ENCODE results near the gene WDFY1.
"Not testable (repeated sequence)": the region's sequence is repeated elsewhere in the genome, so short reads cannot be mapped to it uniquely, and the experiment has no call there.

The WDFY1 gene

GRCh38 chr2:223944166-223944702 lies 901 bp downstream of the WDFY1 start:
- WGBS, 2 experiments = 0 to 1% methylated on average over 46 of the region's 46 CpGs
- Histone ChIP-seq H3K4me1 (ENCODE audit: control insufficient read depth, insufficient read depth, low read length) (peaks cover 14% of the 10 kb centered on the region), H3K27ac (ENCODE audit: insufficient read depth, low read depth, low read length, poor library complexity, severe bottlenecking) (no peak overlapping the region), H3K9me3 (ENCODE audit: control insufficient read depth, low read length) (no peaks in the 10 kb centered on the region), H3K27me3 (ENCODE audit: control insufficient read depth, insufficient read depth, low read length, poor library complexity, severe bottlenecking) (no peaks in the 10 kb centered on the region), H3K36me3 (ENCODE audit: control insufficient read depth, insufficient read depth, low read length) (no peaks in the 10 kb centered on the region), H3K4me3 (ENCODE audit: insufficient read depth, low read depth, low read length) (peak overlapping the region; percentile 53)

- no peaks in the 10 kb centered on the region for H3K9me3 ChIP-seq (ENCODE audit: control insufficient read depth, low read length)
- 60 to 64% methylated on average over 7 of the region's 7 CpGs for WGBS, 2 experiments
- no peak overlapping the region for H3K27ac ChIP-seq (ENCODE audit: insufficient read depth, low read depth, low read length, poor library complexity, severe bottlenecking)
- H3K4me3 ChIP-seq (ENCODE audit: insufficient read depth, low read depth, low read length) = peak overlapping the region; percentile 53
- peaks cover 14% of the 10 kb centered on the region for H3K4me1 ChIP-seq (ENCODE audit: control insufficient read depth, insufficient read depth, low read length)
- no peaks in the 10 kb centered on the region for H3K27me3 ChIP-seq (ENCODE audit: control insufficient read depth, insufficient read depth, low read length, poor library complexity, severe bottlenecking)
- H3K36me3 ChIP-seq (ENCODE audit: control insufficient read depth, insufficient read depth, low read length) = no peaks in the 10 kb centered on the region
These were observed 1.6 kb downstream of the WDFY1 start for GRCh38 chr2:223943561-223944008.

- H3K27ac ChIP-seq (ENCODE audit: insufficient read depth, low read depth, low read length, poor library complexity, severe bottlenecking) = no peak overlapping the region
- peaks cover 14% of the 10 kb centered on the region for H3K4me1 ChIP-seq (ENCODE audit: control insufficient read depth, insufficient read depth, low read length)
- H3K27me3 ChIP-seq (ENCODE audit: control insufficient read depth, insufficient read depth, low read length, poor library complexity, severe bottlenecking) = no peaks in the 10 kb centered on the region
- no peaks in the 10 kb centered on the region for H3K9me3 ChIP-seq (ENCODE audit: control insufficient read depth, low read length)
- H3K4me3 ChIP-seq (ENCODE audit: insufficient read depth, low read depth, low read length) = no peak overlapping the region
- 64 to 69% methylated on average over 1 of the region's 1 CpG for WGBS, 2 experiments
- H3K36me3 ChIP-seq (ENCODE audit: control insufficient read depth, insufficient read depth, low read length) = no peaks in the 10 kb centered on the region
These were observed 2.0 kb downstream of the WDFY1 start for GRCh38 chr2:223943135-223943534.

- Histone ChIP-seq H3K27me3 (ENCODE audit: control insufficient read depth, insufficient read depth, low read length, poor library complexity, severe bottlenecking) (no peaks in the 10 kb centered on the region), H3K4me1 (ENCODE audit: control insufficient read depth, insufficient read depth, low read length) (peaks cover 10% of the 10 kb centered on the region), H3K27ac (ENCODE audit: insufficient read depth, low read depth, low read length, poor library complexity, severe bottlenecking) (no peak overlapping the region), H3K4me3 (ENCODE audit: insufficient read depth, low read depth, low read length) (no peak overlapping the region), H3K36me3 (ENCODE audit: control insufficient read depth, insufficient read depth, low read length) (no peaks in the 10 kb centered on the region), H3K9me3 (ENCODE audit: control insufficient read depth, low read length) (no peaks in the 10 kb centered on the region)
- 86% methylated on average over 12 of the region's 12 CpGs for WGBS, 2 experiments
These were observed 3.4 kb downstream of the WDFY1 start for GRCh38 chr2:223941579-223942277.

- not testable (repeated sequence) for H3K27ac ChIP-seq (ENCODE audit: insufficient read depth, low read depth, low read length, poor library complexity, severe bottlenecking); H3K36me3 ChIP-seq (ENCODE audit: control insufficient read depth, insufficient read depth, low read length); H3K9me3 ChIP-seq (ENCODE audit: control insufficient read depth, low read length); H3K27me3 ChIP-seq (ENCODE audit: control insufficient read depth, insufficient read depth, low read length, poor library complexity, severe bottlenecking); H3K4me3 ChIP-seq (ENCODE audit: insufficient read depth, low read depth, low read length)
- H3K4me1 ChIP-seq (ENCODE audit: control insufficient read depth, insufficient read depth, low read length) = peaks cover 12% of the 10 kb centered on the region
- 85 to 97% methylated on average over 2 of the region's 2 CpGs for WGBS, 2 experiments
These were observed 5.7 kb downstream of the WDFY1 start for GRCh38 chr2:223939438-223939837.

- WGBS, 2 experiments = 0% methylated on average over 1 of the region's 1 CpG
- no peaks in the 10 kb centered on the region for H3K27me3 ChIP-seq (ENCODE audit: control insufficient read depth, insufficient read depth, low read length, poor library complexity, severe bottlenecking)
- H3K9me3 ChIP-seq (ENCODE audit: control insufficient read depth, low read length) = no peaks in the 10 kb centered on the region
- peaks cover 3% of the 10 kb centered on the region for H3K4me1 ChIP-seq (ENCODE audit: control insufficient read depth, insufficient read depth, low read length)
- H3K4me3 ChIP-seq (ENCODE audit: insufficient read depth, low read depth, low read length) = no peak overlapping the region
- H3K27ac ChIP-seq (ENCODE audit: insufficient read depth, low read depth, low read length, poor library complexity, severe bottlenecking) = no peak overlapping the region
- H3K36me3 ChIP-seq (ENCODE audit: control insufficient read depth, insufficient read depth, low read length) = no peaks in the 10 kb centered on the region
These were observed 7.6 kb downstream of the WDFY1 start for GRCh38 chr2:223937535-223937934.

- no peak overlapping the region for H3K4me3 ChIP-seq (ENCODE audit: insufficient read depth, low read depth, low read length)
- 91 to 97% methylated on average over 3 to 4 of the region's 5 CpGs for WGBS, 2 experiments
- no peaks in the 10 kb centered on the region for H3K9me3 ChIP-seq (ENCODE audit: control insufficient read depth, low read length)
- H3K27ac ChIP-seq (ENCODE audit: insufficient read depth, low read depth, low read length, poor library complexity, severe bottlenecking) = no peak overlapping the region
- H3K4me1 ChIP-seq (ENCODE audit: control insufficient read depth, insufficient read depth, low read length) = peaks cover 3% of the 10 kb centered on the region
- H3K27me3 ChIP-seq (ENCODE audit: control insufficient read depth, insufficient read depth, low read length, poor library complexity, severe bottlenecking) = no peaks in the 10 kb centered on the region
- no peaks in the 10 kb centered on the region for H3K36me3 ChIP-seq (ENCODE audit: control insufficient read depth, insufficient read depth, low read length)
These were observed 8.2 kb downstream of the WDFY1 start for GRCh38 chr2:223936862-223937326.

- no peaks in the 10 kb centered on the region for H3K27me3 ChIP-seq (ENCODE audit: control insufficient read depth, insufficient read depth, low read length, poor library complexity, severe bottlenecking)
- peaks cover 3% of the 10 kb centered on the region for H3K4me1 ChIP-seq (ENCODE audit: control insufficient read depth, insufficient read depth, low read length)
These were observed 9.5 kb downstream of the WDFY1 start for GRCh38 chr2:223935459-223936125.

GRCh38 chr2:223934870-223935269 lies 10.3 kb downstream of the WDFY1 start:
- Histone ChIP-seq H3K4me3 (ENCODE audit: insufficient read depth, low read depth, low read length) (no peak overlapping the region), H3K4me1 (ENCODE audit: control insufficient read depth, insufficient read depth, low read length) (peaks cover 3% of the 10 kb centered on the region), H3K36me3 (ENCODE audit: control insufficient read depth, insufficient read depth, low read length) (no peaks in the 10 kb centered on the region), H3K27me3 (ENCODE audit: control insufficient read depth, insufficient read depth, low read length, poor library complexity, severe bottlenecking) (no peaks in the 10 kb centered on the region), H3K9me3 (ENCODE audit: control insufficient read depth, low read length) (no peaks in the 10 kb centered on the region), H3K27ac (ENCODE audit: insufficient read depth, low read depth, low read length, poor library complexity, severe bottlenecking) (no peak overlapping the region)
- 50 to 52% methylated on average over 6 of the region's 6 CpGs for WGBS, 2 experiments

More at GRCh38 chr2:223935459-223936125, 9.5 kb downstream of the WDFY1 start:
- no peaks in the 10 kb centered on the region for H3K36me3 ChIP-seq (ENCODE audit: control insufficient read depth, insufficient read depth, low read length)
- no peaks in the 10 kb centered on the region for H3K9me3 ChIP-seq (ENCODE audit: control insufficient read depth, low read length)
- no peak overlapping the region for H3K27ac ChIP-seq (ENCODE audit: insufficient read depth, low read depth, low read length, poor library complexity, severe bottlenecking)
- H3K4me3 ChIP-seq (ENCODE audit: insufficient read depth, low read depth, low read length) = no peak overlapping the region

All from ectodermal cell (in vitro differentiated cells).